ENCODE results near the gene RPS6KA2.
A peak's percentile ranks its signal among the peaks of the same experiment; 100 is the strongest.

The RPS6KA2 gene

GRCh38 chr6:166656230-166657151 is 29.4 kb upstream of the RPS6KA2 start:
- DNase-seq (ENCODE audit: low spot score): no peak

DNA sequence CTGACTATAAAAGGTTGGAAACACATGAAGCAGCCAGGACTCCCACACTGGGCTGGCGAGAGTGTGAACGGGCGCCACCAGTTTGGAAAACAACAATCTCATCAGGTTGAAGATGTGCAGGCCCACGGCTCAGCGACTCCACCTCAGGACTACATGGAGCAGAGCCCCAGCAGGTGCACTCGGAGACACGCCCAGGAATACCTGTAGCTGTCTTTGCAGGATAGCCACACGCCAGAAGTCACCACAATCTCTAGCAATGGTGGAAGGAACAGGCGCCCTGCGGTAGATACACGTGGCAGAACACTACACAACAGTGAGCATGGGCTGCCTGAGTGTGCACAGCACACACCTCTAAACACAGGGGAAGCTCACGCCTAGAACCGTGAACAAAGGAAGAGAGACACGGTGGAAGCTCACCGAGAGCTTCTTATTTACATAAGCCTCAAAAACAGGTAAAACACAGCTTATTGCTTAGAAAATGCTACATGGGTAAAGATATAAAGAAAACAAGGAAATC is 28.7 kb upstream of the RPS6KA2 start:
- no peak for DNase-seq (ENCODE audit: low spot score)

DNA sequence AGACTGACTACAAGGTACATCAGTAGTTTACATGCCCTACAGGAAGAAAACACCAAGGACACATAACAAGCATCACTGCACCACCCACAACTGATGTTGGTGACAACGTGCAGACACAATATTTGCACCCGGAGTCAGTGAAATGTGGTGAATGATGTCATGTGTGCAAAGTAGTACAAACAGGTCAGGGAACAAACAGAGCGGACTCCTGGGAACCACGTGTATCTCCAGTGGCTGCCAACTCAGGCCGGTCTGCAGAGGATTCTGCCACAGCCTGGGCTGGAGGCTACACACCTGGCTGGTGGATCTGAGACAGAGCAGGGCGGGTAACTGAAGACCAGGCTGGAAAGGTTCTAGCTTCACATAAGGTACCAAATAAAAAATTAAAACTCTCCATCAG is 28.2 kb upstream of the RPS6KA2 start:
- no peak for DNase-seq (ENCODE audit: low spot score)

DNA sequence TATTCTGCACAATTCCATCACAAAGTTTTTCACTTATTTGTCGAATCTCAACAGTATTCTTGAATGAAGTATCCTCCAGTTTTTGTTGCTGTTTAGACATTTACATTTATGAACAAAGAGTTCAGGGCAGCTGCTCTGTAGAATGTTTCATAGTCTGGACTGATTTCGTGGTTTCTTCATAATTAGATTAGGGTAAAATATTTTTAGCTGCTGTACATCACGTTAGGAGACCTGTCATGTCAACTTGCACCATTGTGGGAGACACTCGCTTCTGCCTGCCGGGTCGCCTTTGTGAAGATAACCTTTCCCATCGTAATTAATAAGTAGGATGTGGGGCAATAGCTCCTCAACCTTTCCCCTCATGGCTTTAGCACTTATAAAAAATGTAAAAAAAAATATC is 27.5 kb upstream of the RPS6KA2 start:
- peak; percentile 68 for DNase-seq (ENCODE audit: low spot score)

DNA sequence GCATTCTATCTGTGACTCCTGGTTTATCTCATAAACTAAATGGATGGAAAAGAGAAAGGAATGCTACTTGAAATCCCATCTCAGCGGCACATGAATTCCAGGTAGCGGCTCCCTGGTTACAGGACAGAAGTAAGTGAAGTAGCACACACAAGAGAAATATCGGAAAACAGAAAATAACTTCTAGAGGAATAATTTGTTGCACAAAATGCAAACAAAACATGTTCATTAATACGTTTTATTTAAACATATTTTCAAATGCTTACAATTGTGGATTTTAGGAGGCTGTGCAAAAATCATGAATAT is 26.5 kb upstream of the RPS6KA2 start:
- no peak for DNase-seq (ENCODE audit: low spot score)

- DNase-seq (ENCODE audit: low spot score): peak; percentile 45
Observed at GRCh38 chr6:166650824-166651807, 24.1 kb upstream of the RPS6KA2 start.

DNA sequence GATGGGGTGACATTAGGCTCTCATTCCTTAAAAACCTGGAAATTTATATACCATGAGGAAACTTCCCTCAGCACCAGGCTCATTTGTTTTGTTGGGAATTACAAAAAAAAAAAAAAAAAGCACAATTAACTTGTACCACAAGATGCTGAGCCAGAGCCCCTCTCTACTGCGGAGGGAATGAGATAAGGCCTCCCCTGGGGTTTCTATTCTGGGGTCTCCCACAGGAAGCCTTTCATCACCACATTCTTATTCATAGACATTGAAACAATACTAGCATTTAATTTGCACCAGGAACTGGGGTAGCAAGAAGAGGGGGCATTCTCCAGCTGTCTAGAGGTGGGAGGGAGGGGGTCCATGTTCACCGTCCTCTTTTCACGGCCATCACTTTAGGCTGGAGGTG is 23.0 kb upstream of the RPS6KA2 start:
- no peak for DNase-seq (ENCODE audit: low spot score)

GRCh38 chr6:166648846-166649245 is 21.8 kb upstream of the RPS6KA2 start:
- DNase-seq (ENCODE audit: low spot score): no peak

DNA sequence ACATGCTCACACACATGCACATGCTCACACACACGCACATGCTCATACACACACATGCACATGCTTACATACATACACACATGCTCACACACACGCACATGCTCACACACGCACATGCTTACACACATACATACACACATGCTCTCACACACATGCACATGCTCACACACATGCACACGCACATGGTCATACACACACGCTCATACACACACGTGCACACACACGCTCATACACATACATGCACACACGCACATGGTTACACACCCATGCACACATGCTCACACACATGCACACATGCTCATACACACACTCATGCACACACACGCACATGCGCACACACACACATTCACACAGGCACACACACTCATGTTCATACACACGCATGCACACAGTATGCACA is 20.8 kb upstream of the RPS6KA2 start:
- DNase-seq (ENCODE audit: low spot score): no peak

DNA sequence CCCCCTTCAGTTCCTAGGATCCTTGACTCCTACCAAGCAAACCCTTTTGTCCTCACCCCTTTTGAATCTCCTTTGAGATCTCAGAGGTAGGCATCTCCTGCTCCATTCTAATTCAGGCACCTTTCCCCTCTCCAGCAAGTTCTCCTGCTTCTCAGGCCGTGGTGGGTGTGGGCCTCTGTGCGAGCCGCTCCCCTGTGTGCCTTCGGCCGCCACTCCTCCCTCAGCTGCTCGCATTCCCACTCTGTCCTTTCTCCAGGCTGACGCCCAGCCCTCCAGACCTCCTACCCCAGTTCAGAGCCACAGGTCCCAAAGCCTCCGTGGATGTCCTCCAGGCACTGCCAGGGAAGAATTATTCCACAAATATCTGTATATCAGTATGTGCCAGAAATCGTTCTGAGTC is 19.7 kb upstream of the RPS6KA2 start:
- no peak for DNase-seq (ENCODE audit: low spot score)

GRCh38 chr6:166645896-166646295 is 18.8 kb upstream of the RPS6KA2 start:
- DNase-seq (ENCODE audit: low spot score): no peak

- peak; percentile 92 for DNase-seq (ENCODE audit: low spot score)
Observed at GRCh38 chr6:166644681-166645080, 17.6 kb upstream of the RPS6KA2 start.

DNA sequence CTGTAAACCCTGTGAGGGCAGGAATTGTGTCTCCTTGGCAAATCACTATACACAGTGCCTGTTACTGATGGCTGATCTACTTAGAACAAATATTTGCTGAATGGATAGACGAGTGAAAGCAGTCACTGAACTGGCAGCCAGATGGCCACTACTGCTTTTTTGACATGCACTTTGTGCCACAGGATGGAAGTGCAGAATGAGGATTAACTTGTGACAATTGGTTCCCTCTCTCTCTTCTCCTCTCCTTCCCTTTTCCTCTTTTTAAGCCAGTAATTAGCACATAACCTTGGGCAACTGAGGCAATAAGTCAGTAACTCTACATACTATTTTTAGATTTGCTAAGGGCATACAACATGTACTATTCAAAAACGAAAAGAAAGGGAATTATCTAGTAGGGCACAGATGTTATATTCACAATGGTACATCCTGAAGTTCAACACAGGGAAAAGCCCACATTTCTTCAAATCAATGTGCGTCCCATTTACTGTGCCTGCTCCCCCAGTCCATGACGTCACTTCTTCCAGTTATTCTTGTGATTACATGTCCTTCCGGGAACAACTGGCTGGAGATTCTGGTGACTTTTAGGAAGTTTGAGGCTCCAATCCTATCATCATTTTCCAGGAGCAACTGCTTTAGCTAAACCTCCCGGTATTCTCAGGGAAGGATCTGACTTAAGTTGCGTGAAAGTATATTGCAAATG is 17.0 kb upstream of the RPS6KA2 start:
- DNase-seq (ENCODE audit: low spot score): peak; percentile 30

DNA sequence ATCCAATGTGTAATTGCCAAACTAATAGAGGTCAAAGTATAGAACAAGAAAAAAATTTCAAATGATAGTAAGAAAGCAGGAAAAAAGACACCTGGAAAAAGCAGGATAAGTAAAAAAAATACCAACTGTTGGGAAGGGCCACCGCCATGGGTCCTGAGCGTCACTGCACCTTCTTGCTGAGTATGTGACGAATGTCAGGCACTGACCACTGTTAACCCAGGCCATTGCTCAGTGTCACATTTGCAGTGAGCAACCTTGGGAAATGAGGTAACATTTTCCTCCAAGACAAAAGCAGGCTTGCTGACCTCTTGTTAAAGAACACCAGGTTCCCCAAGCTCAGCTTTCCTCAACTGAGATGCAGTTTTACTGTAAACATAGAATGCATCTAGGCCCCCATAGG is 15.6 kb upstream of the RPS6KA2 start:
- DNase-seq (ENCODE audit: low spot score): no peak

DNA sequence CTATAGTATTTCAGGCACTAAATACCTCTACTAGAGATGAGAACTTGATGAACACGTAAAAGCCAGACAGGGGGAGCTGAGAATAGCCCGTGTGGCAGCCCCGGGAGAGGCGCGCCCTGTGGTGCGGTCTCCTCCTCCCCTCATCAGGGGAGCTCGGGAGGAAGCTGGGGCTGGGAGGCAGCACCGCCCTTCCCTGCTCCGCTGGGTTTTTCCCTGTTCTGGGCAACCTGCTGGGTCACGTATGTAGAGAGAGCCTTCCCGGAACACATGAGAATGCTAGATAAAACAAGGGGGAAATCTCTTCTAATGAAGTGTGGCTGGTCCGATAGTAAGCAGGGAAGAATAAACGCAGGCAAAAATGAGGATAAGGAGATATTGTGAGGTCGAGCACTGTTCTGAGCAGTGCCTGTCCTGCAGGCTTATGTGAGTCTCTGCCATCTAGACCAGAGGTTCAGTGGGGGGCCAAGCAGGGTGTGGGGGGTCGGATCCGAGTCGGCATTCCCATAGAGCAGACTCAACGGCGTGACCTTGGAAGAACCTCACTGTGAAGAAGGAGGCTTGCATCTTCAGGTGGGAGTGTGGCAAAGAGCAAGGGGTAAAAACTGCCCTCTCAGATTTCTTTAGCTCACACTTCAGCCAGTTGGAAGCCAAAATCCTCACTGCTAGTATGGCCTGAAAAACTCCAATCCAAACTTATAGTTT is 13.4 kb upstream of the RPS6KA2 start:
- DNase-seq (ENCODE audit: low spot score): no peak

DNA sequence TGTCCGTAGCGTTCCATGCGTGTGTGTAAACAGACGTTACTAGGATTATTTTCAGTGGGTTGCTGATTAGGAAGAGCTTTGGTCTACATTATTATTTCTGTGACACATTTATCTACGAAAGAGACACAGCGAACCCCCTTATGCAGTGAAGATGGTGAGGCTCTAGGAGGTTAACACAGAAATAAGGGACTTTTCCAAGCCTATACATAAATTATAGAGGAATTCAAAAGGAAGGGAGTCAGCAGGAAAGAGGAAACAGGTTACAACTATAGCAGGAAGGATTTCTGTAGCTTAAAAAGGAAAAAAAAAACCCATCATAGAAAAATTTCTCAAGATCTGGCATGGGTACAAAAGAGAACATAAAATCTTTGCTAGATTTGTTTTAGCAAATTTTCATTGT is 12.9 kb upstream of the RPS6KA2 start:
- no peak for DNase-seq (ENCODE audit: low spot score)

GRCh38 chr6:166638573-166638964 is 11.5 kb upstream of the RPS6KA2 start:
- no peak for DNase-seq (ENCODE audit: low spot score)

DNA sequence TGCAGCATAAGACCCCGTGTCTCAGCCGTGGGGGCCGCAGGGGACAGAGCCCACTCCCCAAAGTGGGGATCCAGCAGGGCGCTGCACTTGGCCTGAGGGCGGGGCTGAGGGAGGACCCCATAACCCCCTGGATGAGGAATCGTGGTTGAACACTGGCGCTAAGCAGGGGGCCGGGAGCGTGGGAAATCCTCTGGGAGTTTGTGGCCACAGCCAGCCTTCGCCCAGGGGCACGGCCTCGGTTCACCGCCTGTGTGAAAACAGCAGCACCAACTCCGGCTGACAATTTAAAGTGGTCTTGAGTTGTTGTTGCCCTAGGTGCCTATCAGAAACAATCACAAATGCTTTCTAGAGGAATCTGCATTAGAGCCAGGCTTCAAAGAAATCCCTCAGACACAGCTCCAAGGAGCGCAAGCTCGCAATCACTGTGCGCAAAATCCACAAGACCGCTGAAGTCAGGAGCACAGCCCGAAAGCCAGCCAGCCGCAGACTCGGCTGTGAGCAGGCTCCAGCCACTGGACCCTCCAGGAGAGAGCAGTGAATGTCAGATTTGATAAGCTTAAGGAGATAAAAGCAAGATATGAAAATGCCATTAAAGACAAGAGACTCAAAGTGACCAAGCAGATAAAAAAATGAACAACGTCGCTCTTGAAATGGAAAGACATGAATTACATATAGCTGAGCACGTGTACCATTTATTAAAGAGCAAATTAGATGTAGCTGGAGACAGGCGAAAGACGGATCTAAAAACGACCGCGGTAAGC is 10.9 kb upstream of the RPS6KA2 start:
- peak; percentile 73 for DNase-seq (ENCODE audit: low spot score)

DNA sequence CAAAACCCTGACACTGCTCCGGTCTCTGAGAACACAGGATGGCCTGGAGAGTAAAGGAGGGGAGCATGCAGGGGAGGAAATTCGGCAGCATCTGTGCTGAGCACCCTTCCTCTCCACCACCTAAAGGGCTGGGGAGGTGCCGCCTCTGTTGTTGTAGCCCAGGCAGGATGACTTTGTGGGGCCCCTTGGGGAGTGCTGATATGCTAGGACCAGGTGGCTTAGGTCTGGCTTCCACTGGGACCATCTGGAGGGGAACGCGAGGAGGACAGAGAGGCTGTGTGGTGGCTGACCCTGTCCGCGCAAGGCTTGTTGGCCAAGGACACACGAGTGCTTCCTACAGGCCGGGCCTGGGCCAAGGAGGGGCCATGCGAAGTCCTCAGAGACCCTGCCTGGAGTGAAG is 9.9 kb upstream of the RPS6KA2 start:
- no peak for DNase-seq (ENCODE audit: low spot score)

DNA sequence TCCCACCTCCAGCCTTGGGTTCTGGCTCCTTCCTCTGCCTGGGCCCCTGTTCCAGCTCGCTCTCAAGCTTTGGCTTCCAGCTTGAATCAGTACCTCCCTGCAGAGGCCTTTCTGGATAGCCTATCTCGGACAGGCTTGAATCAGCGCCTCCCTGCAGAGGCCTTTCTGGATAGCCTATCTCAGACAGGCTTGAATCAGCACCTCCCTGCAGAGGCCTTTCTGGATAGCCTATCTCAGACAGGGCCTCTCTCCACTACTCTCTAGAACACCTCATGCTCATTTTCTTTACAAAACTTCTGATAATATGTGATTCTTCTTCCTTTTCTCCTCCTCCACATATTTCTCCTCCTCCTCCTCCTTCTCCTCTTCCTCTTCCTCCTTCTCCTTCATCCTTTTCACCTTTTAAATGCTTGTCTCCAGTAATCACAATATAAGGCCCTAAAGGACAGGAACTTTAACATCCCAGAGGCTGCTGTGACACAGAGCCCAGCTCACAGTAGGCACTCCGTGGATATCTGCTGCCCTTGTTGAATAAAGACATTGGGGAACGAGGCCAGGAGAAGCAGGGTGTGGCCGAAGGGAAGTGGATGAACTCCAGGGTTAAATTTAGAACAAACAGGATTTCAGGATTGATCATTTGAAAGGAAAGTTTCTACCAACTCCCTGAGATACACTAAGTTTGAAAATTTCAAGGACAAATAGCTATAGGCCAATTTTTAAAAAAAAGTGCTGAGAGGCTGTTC is 9.3 kb upstream of the RPS6KA2 start:
- no peak for DNase-seq (ENCODE audit: low spot score)

All from SK-N-DZ (cell line).